ENCODE measurements around the gene IPO13. TPM values are rescaled to one million over a fixed set of nuclear protein-coding genes. Genes with fewer than 3 reads are reported as not detected.

IPO13 gene
- total RNA-seq, 4 donors from 2014 or later = 21.1 to 48.1 (median 42.0) TPM

DNA sequence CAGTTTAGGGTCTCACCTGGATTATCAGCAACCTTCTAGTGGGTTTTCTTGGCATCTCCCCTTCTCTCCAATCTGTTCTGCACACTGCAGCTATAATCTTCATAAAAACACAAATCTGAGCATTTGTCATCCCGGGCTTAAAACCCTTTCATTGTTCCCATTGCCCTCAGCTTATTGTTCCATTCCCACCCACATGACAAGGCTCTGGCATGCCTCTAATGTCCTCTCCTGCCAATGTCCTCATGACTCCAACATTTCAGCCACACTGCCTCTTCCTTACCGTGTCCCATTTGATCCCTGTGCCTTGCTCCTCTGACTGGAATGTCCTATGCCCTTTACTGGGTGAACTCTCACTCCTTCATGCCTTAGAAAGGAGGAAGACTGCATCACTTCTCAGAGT is 15.6 kb downstream of the IPO13 start:
- intact Hi-C loops (cut with DNase I) = no loop called here

DNA sequence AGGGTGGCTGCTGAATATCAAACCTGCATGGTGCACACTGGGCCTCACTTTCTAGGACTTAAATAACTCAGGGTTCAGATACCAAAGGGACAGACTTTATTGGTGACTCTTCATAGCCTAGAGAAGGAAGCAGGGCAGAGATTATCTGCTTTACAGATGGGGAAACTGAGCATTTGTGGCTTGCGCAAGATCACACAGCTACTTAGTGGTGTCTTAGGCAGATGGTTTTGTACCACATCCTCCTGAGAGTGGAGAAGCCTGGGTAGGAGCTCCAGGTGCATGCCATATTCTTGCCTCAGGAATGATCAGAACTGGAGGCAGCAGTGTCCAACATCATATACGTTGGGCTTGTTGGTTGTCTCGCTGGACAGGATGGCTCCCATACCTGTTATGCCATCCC is 16.3 kb downstream of the IPO13 start:
- no peak for DNase-seq
- H3K27ac ChIP-seq = no peak overlapping the region
- H3K9me3 ChIP-seq = no peaks in the 10 kb centered on the region
- intact Hi-C loops (cut with DNase I) = no loop called here
- no peak overlapping the region for H3K4me3 ChIP-seq (replicated peaks in 1 of 3)
- peaks cover 12 to 22% of the 10 kb centered on the region in 2 donors for H3K36me3 ChIP-seq
- no peaks in the 10 kb centered on the region for H3K27me3 ChIP-seq
- WGBS, 2 donors = 90 to 97% methylated on average over 3 of the region's 3 CpGs
- TF ChIP-seq, protein P1, sequence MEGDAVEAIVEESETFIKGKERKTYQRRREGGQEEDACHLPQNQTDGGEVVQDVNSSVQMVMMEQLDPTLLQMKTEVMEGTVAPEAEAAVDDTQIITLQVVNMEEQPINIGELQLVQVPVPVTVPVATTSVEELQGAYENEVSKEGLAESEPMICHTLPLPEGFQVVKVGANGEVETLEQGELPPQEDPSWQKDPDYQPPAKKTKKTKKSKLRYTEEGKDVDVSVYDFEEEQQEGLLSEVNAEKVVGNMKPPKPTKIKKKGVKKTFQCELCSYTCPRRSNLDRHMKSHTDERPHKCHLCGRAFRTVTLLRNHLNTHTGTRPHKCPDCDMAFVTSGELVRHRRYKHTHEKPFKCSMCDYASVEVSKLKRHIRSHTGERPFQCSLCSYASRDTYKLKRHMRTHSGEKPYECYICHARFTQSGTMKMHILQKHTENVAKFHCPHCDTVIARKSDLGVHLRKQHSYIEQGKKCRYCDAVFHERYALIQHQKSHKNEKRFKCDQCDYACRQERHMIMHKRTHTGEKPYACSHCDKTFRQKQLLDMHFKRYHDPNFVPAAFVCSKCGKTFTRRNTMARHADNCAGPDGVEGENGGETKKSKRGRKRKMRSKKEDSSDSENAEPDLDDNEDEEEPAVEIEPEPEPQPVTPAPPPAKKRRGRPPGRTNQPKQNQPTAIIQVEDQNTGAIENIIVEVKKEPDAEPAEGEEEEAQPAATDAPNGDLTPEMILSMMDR (IDR thresholded peaks at IDR 0.05) = no peak
- H3K4me1 ChIP-seq = no peaks in the 10 kb centered on the region

More for the DNA sequence above, 15.6 kb downstream of the IPO13 start:
- Histone ChIP-seq H3K27ac (no peak overlapping the region), H3K4me1 (no peaks in the 10 kb centered on the region), H3K4me3 (replicated peaks in 1 of 3) (no peak overlapping the region), H3K36me3 (peaks cover 18 to 29% of the 10 kb centered on the region in 2 donors), H3K9me3 (no peaks in the 10 kb centered on the region), H3K27me3 (no peaks in the 10 kb centered on the region)
- TF ChIP-seq POLR2A (IDR thresholded peaks at IDR 0.05) = no peak
- TF ChIP-seq, protein P1 (IDR thresholded peaks at IDR 0.05) = no peak
- no peak for DNase-seq
- 88 to 91% methylated on average over 2 of the region's 2 CpGs for WGBS, 2 donors

DNA sequence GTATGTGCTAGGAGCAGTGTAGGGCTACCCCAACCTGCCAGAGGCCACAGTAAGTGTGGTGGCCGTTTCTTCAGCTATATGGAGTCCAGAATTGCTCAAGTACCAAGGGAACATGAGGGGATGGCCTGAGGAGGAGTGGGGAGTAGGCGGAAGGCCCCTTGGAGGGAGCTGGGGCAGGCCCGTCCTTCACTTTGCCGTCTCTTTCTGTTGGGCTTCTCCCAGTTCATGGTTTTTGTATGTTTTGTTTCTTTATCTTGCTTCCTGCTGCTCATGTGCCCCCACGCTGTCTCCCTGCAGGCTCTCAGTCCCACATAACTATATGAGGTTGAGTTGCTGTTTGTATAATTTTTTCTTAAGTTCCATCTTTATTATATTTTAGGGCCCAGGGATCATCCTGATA is 17.1 kb downstream of the IPO13 start:
- intact Hi-C loops (cut with DNase I) = no loop called here
- 84 to 87% methylated on average over 5 of the region's 5 CpGs for WGBS, 2 donors
- H3K27ac ChIP-seq = no peak overlapping the region
- TF ChIP-seq POLR2A (IDR thresholded peaks at IDR 0.05) = no peak
- TF ChIP-seq, protein P1 (IDR thresholded peaks at IDR 0.05) = no peak
- no peaks in the 10 kb centered on the region for H3K4me1 ChIP-seq
- no peak overlapping the region for H3K4me3 ChIP-seq (replicated peaks in 1 of 3)
- no peaks in the 10 kb centered on the region for H3K9me3 ChIP-seq
- H3K27me3 ChIP-seq = no peaks in the 10 kb centered on the region
- peaks cover 8 to 15% of the 10 kb centered on the region in 2 donors for H3K36me3 ChIP-seq
- no peak for DNase-seq

DNA sequence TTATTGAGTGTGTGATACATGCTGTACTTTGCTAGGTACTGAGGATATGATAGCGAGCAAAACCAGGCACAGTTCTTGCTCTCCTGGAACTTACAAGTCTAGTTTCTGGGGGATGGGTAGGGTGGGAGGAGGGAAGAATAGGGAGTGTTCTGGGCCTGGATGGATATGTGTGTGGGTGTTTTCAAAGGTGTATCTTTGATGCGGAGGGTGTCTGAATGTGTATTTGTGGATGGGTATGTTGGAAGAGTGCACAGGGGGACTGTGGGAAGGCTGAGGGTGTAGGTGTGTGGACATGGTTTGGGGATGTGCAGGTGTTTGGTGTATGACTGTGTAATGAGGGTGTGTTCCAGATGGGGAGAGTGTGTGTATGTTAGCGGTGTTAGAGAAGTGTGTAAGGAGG is 18.6 kb downstream of the IPO13 start:
- WGBS, 2 donors = 92 to 94% methylated on average over 2 to 3 of the region's 3 CpGs
- peaks cover 2% of the 10 kb centered on the region in 2 donors for H3K4me1 ChIP-seq
- intact Hi-C loops (cut with DNase I) = no loop called here
- no peak for TF ChIP-seq POLR2A (IDR thresholded peaks at IDR 0.05)
- TF ChIP-seq, protein P1 (IDR thresholded peaks at IDR 0.05) = no peak
- peaks cover 8 to 13% of the 10 kb centered on the region in 2 donors for H3K36me3 ChIP-seq
- H3K4me3 ChIP-seq (replicated peaks in 1 of 3) = no peak overlapping the region
- no peaks in the 10 kb centered on the region for H3K9me3 ChIP-seq
- no peak overlapping the region for H3K27ac ChIP-seq
- H3K27me3 ChIP-seq = no peaks in the 10 kb centered on the region
- DNase-seq = no peak

DNA sequence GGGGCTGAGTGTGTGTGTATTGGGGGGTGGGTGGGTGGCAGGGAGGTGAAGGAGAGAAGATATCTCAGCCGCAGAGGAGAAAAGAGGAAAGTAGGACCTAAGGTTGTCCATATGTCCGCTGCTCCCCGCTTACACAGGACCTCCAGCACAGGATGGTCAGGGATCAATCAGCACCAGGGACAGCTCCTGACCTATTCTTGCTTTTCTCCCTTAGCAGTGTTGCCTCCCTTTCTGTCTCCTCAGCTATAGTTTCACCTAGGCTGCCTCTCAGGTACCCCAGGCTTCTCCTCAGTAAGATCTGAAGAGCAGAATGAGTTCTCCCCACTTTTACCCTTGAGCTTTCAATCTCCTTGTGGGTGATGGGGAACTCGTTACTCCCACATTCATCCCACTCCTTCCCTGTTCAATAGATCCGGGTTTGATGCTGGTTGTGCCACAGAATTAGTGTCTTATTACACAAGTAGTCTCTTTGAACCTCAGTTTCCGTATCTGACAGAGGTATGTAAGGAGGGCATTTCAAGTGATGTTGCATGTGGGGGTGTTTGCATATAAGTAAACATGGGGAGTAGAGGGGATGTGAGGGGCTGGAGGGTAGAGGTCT is 21.7 kb downstream of the IPO13 start:
- peaks cover 0 to 4% of the 10 kb centered on the region in 2 donors for H3K36me3 ChIP-seq
- TF ChIP-seq, protein P1 (IDR thresholded peaks at IDR 0.05) = no peak
- no peak for TF ChIP-seq POLR2A (IDR thresholded peaks at IDR 0.05)
- intact Hi-C loops (cut with DNase I) = no loop called here
- 83 to 87% methylated on average over 6 of the region's 6 CpGs for WGBS, 2 donors
- H3K27ac ChIP-seq = no peak overlapping the region
- H3K9me3 ChIP-seq = no peaks in the 10 kb centered on the region
- H3K4me3 ChIP-seq (replicated peaks in 1 of 3) = no peak overlapping the region
- peaks cover 5 to 11% of the 10 kb centered on the region in 2 donors for H3K4me1 ChIP-seq
- DNase-seq = no peak
- no peaks in the 10 kb centered on the region for H3K27me3 ChIP-seq
